ENCODE results near the gene LRRK2.

DNA sequence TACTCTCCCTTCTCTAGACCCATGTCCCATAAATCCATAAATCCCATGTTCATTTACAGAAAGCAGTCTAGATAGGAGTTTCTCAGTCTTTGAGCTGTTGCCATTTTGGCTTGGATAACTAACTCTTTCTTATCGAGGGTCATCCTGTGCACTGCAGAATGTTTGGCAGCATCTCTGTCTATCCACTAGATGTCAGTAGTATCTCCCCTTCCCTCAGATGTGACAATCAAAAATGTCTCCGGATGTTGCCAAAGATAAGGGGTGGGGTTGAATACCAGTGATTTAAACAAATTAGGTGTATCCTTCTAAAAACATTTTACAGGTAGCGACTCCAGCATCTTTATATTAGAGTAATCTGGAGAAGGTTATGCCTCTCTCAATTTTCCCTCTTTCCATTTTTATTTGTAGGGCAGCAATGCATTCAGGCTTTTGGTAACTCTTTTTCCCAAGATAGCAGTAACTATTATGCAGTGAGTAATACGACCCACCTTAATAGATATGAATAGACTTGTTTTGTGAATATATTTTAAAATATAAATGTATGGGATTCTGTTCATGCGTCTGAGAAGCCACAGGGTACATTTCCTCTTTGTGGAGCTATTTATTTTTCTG, 100.7 kb downstream of the LRRK2 start:
- TF ChIP-seq POLR2A (IDR thresholded peaks at IDR 0.05): no peak
- TF ChIP-seq, protein P1, sequence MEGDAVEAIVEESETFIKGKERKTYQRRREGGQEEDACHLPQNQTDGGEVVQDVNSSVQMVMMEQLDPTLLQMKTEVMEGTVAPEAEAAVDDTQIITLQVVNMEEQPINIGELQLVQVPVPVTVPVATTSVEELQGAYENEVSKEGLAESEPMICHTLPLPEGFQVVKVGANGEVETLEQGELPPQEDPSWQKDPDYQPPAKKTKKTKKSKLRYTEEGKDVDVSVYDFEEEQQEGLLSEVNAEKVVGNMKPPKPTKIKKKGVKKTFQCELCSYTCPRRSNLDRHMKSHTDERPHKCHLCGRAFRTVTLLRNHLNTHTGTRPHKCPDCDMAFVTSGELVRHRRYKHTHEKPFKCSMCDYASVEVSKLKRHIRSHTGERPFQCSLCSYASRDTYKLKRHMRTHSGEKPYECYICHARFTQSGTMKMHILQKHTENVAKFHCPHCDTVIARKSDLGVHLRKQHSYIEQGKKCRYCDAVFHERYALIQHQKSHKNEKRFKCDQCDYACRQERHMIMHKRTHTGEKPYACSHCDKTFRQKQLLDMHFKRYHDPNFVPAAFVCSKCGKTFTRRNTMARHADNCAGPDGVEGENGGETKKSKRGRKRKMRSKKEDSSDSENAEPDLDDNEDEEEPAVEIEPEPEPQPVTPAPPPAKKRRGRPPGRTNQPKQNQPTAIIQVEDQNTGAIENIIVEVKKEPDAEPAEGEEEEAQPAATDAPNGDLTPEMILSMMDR (IDR thresholded peaks at IDR 0.05): peak in 1 of 2 donors; percentile 15
- no peak for TF ChIP-seq POLR2AphosphoS5 (IDR thresholded peaks at IDR 0.05)

Data from suprapubic skin (tissue), 4 donors.